ENCODE results near the gene CNTNAP2. TPM values are rescaled to one million over a fixed set of nuclear protein-coding genes. Genes with fewer than 3 reads are reported as not detected.

CNTNAP2 gene
- total RNA-seq, 1 donor = under 0.01 TPM

- no peak for DNase-seq (ENCODE audit: low read depth)
- no peak overlapping the region for H3K4me3 ChIP-seq (ENCODE audit: low read depth, low read length)
- TF ChIP-seq, protein P1, sequence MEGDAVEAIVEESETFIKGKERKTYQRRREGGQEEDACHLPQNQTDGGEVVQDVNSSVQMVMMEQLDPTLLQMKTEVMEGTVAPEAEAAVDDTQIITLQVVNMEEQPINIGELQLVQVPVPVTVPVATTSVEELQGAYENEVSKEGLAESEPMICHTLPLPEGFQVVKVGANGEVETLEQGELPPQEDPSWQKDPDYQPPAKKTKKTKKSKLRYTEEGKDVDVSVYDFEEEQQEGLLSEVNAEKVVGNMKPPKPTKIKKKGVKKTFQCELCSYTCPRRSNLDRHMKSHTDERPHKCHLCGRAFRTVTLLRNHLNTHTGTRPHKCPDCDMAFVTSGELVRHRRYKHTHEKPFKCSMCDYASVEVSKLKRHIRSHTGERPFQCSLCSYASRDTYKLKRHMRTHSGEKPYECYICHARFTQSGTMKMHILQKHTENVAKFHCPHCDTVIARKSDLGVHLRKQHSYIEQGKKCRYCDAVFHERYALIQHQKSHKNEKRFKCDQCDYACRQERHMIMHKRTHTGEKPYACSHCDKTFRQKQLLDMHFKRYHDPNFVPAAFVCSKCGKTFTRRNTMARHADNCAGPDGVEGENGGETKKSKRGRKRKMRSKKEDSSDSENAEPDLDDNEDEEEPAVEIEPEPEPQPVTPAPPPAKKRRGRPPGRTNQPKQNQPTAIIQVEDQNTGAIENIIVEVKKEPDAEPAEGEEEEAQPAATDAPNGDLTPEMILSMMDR (IDR thresholded peaks at IDR 0.05; ENCODE audit: insufficient read depth, low read length) = no peak
Observed at GRCh38 chr7:146805082-146805481, 688.5 kb downstream of the CNTNAP2 start.

DNA sequence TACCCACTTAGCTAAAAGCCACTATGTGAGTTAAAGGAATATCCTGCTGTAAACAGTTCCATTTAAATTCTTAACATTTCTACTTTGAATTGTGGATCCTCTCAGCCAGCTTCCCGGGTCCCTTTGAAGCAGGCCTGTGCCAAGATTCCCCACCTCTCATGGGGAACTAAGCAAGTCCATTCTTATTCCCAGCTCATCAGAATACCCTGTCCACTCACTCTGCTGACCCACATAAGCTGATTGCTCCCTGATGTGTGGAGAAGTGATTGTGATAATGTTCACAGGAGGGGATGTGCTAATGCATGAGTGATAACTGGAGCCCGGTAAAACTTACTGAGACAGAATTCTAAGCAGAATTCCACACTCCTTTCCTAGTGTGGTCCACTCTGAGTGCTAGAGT is 709.7 kb downstream of the CNTNAP2 start:
- H3K4me3 ChIP-seq (ENCODE audit: low read depth, low read length) = no peak overlapping the region
- TF ChIP-seq, protein P1 (IDR thresholded peaks at IDR 0.05; ENCODE audit: insufficient read depth, low read length) = no peak
- no peak for DNase-seq (ENCODE audit: low read depth)

- TF ChIP-seq, protein P1 (IDR thresholded peaks at IDR 0.05; ENCODE audit: insufficient read depth, low read length) = no peak
- DNase-seq (ENCODE audit: low read depth) = no peak
- H3K4me3 ChIP-seq (ENCODE audit: low read depth, low read length) = no peak overlapping the region
Observed at GRCh38 chr7:146830686-146831085, 714.1 kb downstream of the CNTNAP2 start.

- TF ChIP-seq, protein P1 (IDR thresholded peaks at IDR 0.05; ENCODE audit: insufficient read depth, low read length) = no peak
- H3K4me3 ChIP-seq (ENCODE audit: low read depth, low read length) = no peak overlapping the region
Observed at GRCh38 chr7:146831875-146832274, 715.3 kb downstream of the CNTNAP2 start.

DNA sequence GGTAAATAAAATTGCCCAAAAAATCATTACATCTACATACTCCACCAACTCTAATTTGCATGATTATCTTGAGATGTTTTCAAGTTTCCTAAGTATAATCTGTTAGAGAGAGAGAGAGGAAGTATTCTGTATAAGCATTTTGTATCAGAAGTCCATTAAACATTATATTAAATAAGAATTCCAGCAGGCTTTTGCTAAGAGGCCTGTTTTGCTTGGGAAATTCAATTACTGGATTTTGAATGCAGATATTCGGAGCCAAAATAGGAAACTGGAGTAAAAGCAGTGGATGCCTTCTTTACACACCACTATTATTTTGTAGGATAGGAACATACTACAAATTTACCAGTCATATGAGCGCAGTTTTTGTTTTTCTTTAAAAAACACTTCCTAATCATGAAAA is 727.8 kb downstream of the CNTNAP2 start:
- TF ChIP-seq, protein P1 (IDR thresholded peaks at IDR 0.05; ENCODE audit: insufficient read depth, low read length) = no peak
- H3K4me3 ChIP-seq (ENCODE audit: low read depth, low read length) = no peak overlapping the region

More at GRCh38 chr7:146831875-146832274, 715.3 kb downstream of the CNTNAP2 start:
- DNase-seq (ENCODE audit: low read depth) = no peak

GRCh38 chr7:146858690-146859089 is 742.1 kb downstream of the CNTNAP2 start:
- TF ChIP-seq, protein P1 (IDR thresholded peaks at IDR 0.05; ENCODE audit: insufficient read depth, low read length) = no peak
- H3K4me3 ChIP-seq (ENCODE audit: low read depth, low read length) = no peak overlapping the region
- DNase-seq (ENCODE audit: low read depth) = no peak

More for the DNA sequence above, 727.8 kb downstream of the CNTNAP2 start:
- DNase-seq (ENCODE audit: low read depth) = no peak

GRCh38 chr7:146861701-146862100 is 745.1 kb downstream of the CNTNAP2 start:
- TF ChIP-seq, protein P1 (IDR thresholded peaks at IDR 0.05; ENCODE audit: insufficient read depth, low read length) = no peak

More at GRCh38 chr7:146861701-146862100, 745.1 kb downstream of the CNTNAP2 start:
- no peak for DNase-seq (ENCODE audit: low read depth)
- H3K4me3 ChIP-seq (ENCODE audit: low read depth, low read length) = no peak overlapping the region

Measured in fibroblast of the aortic adventitia (primary cell).